Fibroblast of gingiva (primary cell): ENCODE results near the gene ZNF292.
"Not testable (repeated sequence)": the region's sequence is repeated elsewhere in the genome, so short reads cannot be mapped to it uniquely, and the experiment has no call there.

Experiments
- DNase-seq: peaks from one replicate; pipeline ENCODE4 v3.0.0-alpha.2; 2011; ENCODE audit warnings: low read depth

The ZNF292 gene

DNA sequence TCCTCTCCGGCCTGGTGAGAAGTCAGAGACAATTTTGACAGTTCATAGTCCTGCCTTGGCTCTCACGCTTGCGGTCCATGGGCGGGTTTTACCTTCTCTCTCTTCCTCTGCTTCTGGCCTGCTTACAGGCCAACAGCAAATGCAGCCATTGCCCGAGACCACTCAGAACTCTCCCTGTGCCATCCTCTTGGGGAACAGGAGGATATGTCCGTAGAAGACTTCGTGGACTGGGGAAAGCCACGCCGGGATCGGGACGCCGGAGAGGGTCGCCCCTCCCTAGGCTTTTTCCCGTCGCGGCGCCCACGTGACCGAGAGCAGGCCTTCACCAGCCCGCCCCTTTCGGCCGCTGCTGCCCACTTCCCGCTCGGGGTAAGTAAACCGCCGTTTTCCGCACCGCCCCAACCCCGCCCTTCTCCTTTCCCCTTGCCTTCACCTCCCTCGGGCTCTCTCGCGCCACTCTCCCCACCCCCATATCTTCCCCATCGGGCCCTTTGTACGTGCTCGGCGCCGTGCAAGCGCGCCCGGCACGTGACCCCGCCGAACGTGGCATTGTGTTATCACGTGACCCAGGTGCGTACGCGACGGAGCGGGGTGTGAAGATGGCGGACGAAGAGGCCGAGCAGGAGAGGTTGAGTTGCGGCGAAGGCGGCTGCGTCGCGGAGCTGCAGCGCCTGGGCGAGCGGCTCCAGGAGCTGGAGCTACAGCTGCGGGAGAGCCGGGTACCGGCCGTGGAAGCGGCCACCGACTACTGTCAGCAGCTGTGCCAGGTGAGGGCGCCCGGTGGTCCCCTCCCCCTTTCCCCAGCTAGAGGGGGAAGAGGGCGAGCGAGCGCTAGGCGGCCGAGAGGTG is at the start of gene ZNF292:
Gene ZNF292 (plus strand): TSS at position 573 of the 849 bp plus-strand sequence. CDS start 27 bp downstream, at position 600.
- DNase-seq = peak; percentile 97

GRCh38 chr6:87105823-87106222 is 49.5 kb upstream of the ZNF292 start:
- no peak for DNase-seq

- DNase-seq = no peak
Measured at GRCh38 chr6:87110636-87111035, 44.7 kb upstream of the ZNF292 start.

DNA sequence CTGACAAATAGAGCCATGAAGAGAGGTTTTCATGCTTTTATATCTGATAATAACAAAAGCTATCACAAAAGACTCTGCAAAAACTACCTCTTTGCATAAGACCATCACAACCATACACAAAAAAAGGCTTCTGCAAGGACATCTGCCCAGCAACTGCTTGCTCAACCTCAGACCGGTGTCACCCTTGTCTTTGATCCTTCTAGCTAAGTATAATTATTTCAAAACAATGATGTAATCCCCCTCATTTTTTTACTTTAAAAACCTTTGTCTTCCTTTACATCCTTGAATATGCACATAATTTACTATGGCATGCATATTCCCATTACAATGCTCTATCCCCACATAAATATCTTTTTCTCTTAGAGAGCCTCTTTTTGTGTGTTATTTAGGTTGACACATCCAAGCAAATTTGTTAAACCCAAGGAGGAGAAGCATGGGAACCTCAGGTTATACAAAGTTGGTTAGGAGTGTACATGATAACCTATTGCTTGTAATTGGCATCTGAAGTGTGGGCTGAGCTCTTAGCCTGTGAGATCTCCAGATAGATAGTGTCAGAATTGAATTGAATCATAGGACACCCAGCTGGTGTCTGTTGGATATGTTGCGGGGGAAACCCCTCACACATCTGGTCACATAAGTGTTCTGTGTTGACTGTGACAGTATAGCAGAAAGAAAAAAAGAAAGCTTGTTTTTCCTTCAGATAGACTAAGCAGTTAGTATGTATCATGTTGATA is 39.8 kb upstream of the ZNF292 start:
- no peak for DNase-seq

GRCh38 chr6:87116922-87117321 is 38.4 kb upstream of the ZNF292 start:
- no peak for DNase-seq

- no peak for DNase-seq
Measured at GRCh38 chr6:87118054-87118453, 37.3 kb upstream of the ZNF292 start.

GRCh38 chr6:87122477-87122876 is 32.9 kb upstream of the ZNF292 start:
- no peak for DNase-seq

- no peak for DNase-seq
Measured at GRCh38 chr6:87124074-87124473, 31.3 kb upstream of the ZNF292 start.

DNA sequence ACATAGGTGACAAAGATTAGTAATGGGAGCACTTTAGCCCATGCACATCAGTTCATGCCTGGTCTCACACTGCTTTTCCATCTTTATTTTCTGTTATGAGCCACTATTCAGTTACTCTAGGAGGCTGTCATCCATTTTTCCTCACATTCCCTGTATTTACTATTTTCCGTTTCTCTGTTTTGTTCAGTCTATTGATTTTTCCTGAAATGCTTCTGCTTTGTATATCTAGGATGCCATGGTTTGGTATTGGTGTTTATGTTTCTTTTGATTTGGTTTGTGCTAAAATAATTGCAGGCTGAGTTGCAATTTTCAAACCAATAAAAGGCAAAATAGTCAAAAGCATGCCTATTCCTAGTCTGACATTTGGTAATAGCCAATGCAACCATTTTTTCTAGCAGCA is 28.9 kb upstream of the ZNF292 start:
- DNase-seq = no peak

DNA sequence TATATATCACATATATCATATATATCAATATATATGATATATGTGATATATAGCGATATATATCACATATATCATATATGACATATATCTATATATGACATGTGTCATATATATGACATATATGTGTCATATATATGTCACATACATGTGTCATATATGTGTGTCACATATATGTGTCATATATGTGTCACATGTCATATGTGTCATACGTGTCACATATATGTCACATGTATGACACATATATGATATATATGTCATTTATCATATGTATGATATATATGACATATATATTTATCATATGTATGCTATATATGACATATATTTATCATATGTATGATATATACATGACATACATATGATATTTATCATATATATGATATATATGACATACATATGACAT is 27.6 kb upstream of the ZNF292 start:
- DNase-seq = no peak

GRCh38 chr6:87136963-87137362 is 18.4 kb upstream of the ZNF292 start:
- DNase-seq = no peak

DNA sequence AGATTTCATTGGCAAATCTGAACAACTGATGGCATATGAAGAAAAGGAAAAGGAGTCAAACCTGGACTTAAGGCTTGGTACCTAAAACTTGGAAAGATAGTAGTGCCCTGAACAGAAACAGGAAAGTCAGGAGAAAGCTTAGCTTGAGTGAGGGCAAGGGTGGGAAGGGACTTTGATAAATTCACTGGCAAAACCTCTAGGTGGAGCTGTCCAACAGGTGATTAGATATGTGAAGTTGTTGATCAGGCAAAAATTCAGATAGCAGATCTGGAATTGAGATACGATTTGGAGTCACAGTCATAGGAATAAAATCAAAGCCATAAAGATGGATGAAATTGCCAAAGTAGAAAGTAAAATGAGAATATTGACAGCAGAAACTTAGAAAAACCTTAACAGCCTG is 16.1 kb upstream of the ZNF292 start:
- DNase-seq = peak; percentile 38

DNA sequence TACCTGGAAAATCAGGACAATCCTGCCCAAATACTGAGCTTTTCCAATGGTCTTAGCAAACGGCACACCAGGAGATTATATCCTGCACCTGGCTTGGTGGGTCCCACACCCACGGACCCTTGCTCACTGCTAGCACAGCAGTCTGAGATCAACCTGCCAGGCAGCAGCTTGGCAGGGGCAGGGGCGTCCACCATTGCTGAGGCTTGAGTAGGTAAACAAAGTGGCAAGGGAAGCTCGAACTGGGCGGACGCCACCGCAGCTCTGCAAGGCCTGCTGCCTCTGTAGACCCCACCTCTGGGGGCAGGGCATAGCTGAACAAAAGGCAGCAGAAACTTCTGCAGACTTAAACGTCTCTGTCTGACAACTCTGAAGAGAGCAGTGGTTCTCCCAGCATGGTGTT is 15.4 kb upstream of the ZNF292 start:
- DNase-seq = not testable (repeated sequence)

- DNase-seq = no peak
Measured at GRCh38 chr6:87146363-87146762, 9.0 kb upstream of the ZNF292 start.

DNA sequence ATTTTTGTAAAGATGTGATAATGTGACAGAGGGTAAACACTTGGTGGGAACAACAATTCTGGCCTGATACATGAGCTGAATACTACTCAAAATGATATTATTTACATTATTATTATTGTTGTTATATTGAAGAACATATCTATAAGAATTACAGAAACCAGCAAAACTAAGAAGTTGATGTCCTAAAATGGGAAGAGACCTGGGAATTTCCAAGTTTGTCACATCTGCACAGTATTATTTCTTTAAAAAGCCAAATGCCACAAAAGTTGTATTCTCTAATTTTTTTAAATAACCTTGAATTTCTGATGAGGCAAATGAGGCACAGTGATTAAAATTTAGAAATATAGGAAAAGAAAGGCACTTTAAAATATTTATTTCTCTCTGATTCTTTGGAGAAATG is 5.0 kb upstream of the ZNF292 start:
- DNase-seq = no peak

- DNase-seq = no peak
Measured at GRCh38 chr6:87151471-87151780, 3.9 kb upstream of the ZNF292 start.

DNA sequence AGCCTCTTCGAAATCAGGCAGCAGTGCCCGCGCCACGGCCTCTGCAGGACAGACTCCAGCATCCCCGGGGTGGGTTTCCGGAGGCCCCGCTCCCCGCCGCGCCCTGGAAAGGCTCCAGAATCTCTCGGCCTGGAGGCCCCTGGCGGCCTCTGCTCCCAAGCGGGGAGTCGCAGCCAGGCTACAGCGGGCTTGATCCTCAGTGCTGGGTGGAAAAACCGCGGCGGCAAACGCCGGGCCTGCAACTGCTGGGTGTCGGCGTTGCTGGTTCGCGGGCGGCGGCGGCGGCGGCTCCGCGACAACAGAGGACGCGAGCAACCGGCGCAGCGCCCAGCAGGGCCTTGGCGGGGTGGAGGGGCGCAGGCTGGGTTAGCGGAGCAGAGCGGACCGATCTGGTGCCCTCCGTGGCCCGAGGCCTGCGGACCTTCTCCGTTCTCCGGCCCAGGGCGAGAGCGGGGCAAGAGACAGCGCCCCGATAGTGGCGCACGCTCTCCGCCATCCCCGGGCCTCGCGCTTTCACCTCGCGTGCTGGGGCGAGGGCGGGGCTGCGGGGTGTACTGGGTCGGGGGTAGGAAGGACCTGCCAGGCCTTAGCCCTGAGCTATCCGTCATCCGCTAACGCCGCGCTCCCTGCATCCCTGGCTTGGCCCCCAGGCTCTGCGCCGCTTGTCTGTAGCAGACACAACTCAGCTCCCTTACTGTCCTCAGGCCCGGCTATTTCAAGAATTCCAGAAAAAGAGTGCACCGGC is 3.4 kb upstream of the ZNF292 start:
- DNase-seq = peak; percentile 50

DNA sequence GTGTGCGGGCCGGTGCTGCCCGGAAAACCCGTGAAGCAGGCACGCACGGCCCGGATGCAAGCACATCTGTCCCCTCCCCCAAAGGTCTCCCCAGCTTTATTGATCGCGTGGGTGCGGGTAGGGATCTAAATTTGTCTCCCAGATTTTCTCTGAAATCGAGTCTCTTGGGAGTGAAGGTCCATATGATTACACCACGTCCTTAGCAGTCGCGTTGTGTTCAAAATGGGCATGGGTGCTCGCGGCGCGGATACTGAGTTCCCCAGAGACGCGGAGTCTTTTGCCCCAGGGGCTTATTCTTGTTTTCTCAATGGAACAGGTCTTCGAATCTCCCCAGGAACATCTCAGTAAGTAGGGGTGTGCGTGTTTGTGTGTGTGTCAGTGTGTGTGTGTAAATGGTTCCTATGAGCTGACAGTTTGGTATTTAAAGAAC is 2.8 kb upstream of the ZNF292 start:
- DNase-seq = peak; percentile 3

- peak; percentile 77 for DNase-seq
Measured at GRCh38 chr6:87154641-87154992, 748 bp upstream of the ZNF292 start.

GRCh38 chr6:87155842-87156815 is 764 bp downstream of the ZNF292 start:
- DNase-seq = peak; percentile 4

- not testable (repeated sequence) for DNase-seq
Measured at GRCh38 chr6:87157596-87157995, 2.2 kb downstream of the ZNF292 start.

GRCh38 chr6:87161299-87161698 is 5.9 kb downstream of the ZNF292 start:
- no peak for DNase-seq
